Sigmoid colon (tissue), 4 donors: ENCODE results near the gene TOP3B.
"Not testable (repeated sequence)": the region's sequence is repeated elsewhere in the genome, so short reads cannot be mapped to it uniquely, and the experiment has no call there.

Experiments used
- CTCF ChIP-seq, 4 experiments: fragments of 450-650 bp in 3 of 4; fragments of 200-600 bp in 1 of 4; IDR thresholded peaks; one replicate each; pipeline ENCODE4 v1.5.1; 2016 to 2019; ENCODE audit warnings: antibody characterized with exemption in 4 of 4, mild to moderate bottlenecking in 3 of 4, moderate library complexity in 2 of 4
- POLR2A ChIP-seq, 2 donors: fragments of 450-650 bp; IDR thresholded peaks; one replicate each; pipeline ENCODE4 v1.6.1; 2016; ENCODE audit warnings: antibody characterized with exemption in 2 of 2, mild to moderate bottlenecking in 2 of 2, moderate library complexity in 2 of 2
- POLR2AphosphoS5 ChIP-seq, 4 donors: sonication (generic); formaldehyde crosslinking; IDR thresholded peaks; one replicate each; pipeline ENCODE4 v1.6.1; 2017; ENCODE audit warnings: antibody characterized with exemption in 4 of 4

DNA sequence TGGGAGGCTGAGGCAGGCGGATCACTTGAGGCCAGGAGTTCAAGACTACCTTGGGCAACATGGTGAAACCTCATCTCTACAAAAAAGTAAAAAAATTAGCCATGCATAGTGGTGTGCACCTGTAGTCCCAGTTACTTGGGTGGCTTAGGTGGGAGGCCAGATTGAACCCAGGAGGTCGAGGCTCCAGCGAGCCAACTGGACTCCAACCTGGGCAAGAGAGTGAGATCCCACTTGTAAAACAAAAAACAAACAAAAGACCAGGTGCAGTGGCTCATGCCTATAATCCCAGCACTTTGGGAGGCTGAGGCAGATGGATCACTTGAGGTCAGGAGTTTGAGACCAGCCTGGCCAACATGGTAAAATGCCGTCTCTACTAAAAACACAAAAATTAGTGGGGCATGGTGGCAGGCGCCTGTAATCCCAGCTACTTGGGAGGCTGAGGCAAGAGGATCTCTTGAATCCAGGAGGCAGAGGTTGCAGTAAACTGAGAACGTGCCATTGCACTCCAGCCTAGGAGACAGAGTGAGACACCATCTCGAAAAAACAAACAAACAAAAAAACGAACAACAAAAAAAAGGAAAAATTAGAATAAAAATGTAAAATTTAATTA lies 68.4 kb downstream of the TOP3B start:
- TF ChIP-seq CTCF, POLR2AphosphoS5, POLR2A (IDR thresholded peaks at IDR 0.05): not testable (repeated sequence)
